Suppressor macrophage (primary cell): ENCODE data around the gene RTRAF.

Experiments
- DNase-seq, 4 experiments: peaks; one replicate each; pipeline ENCODE4 v3.0.0-alpha.2; 2020 to 2022

The RTRAF gene

DNA sequence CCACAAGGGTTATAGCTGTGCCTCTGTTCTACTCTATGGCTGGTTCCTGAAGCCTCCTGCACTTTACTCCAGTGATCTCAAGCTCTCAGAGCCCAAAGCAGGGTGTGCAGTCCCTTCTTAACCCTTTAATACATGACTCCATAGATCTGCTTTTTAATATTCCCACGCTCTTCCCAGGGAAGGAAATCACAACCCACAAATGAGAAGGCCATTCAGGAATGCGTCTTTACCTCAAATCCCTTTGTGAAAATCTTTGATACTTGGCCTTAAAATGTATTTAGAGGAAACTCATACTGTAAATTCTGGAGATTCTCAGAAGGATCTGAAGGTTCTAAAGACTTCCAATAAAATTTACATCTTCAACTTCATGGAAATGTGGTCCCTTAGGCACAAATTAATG, 62.5 kb downstream of the RTRAF start:
- no peak for DNase-seq

DNA sequence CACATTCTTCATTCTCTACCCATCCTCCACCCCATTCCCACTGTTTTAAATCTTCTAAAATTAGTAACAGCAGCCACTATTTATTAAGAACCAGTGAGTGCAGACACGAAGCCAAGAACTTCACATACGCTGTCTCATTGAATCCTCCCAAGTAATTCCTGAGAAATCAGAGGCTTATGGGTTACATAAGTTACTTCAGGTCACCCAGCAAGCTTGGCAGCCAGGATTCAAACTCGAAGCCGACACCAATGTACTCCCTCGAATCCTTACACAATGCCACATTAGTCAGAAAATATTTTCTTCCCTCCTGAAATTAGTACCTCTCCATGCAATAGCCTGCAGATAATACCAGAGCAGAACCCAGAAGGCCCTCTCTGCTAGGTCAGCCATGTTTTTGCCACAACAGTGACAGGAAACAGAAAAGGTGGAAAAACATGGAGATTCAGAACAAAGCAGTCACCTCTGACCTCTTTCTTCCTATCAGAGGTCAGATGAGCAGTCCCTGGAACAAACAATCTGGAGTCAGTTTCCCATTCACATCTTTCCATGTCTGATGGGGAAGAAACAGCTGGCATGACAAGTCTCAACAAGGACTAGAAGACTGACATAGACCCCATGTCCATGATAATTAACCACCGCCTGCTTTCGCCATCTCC, 63.1 kb downstream of the RTRAF start:
- no peak for DNase-seq

DNA sequence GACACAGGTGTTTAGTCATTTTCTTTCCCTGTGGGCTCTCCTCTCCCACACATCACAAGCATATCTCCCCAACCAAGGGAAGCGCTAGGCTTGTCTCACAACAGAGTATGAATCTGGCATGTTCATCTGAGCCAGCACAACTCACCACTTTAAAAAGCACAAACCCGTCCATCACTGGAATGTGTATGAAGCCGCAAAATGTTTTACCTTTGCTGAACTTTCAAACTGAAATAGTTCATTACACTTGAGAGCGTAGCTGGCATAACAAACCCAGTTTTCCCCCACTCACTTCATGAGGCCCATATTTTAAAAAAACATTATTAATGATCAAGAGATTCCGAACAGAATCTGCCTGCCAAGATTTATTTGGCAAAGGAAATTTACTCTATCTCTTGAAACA, 63.7 kb downstream of the RTRAF start:
- DNase-seq, result no peak

DNA sequence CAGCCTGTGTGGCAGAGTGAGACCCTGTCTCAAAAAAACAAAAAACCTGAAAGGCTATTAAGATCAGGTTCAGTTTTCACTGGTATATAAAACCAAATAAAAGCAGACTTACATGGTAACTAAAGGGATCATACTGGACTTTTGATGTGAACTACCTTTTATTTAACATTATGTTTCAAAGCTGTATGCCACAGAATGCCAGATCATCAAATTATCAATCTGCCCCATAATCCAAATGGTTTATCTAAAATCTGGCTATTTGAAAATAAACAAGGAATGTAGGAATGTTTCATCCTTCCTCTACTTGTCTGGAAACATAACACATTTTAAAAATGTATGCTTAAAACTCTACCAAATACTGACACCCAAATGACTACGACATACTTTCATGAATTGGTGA, 65.3 kb downstream of the RTRAF start:
- no peak for DNase-seq

DNA sequence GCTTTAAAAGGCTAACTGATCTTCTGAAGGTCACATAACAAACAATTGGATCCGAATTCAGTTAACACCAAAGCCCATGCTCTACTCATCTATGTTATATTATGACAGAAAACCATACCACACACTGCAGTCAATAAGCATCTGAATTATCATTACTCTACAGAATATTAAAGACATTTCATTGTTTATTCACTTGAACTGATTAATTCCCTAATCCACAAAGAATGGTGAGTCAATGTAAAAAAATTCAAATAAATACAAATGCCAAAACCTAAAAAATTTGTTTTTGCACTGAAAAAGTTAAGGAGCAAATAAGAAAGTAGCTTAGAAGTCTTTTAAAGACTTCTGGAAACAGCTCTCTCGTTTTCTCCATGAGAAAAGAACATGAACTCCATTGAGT, 65.8 kb downstream of the RTRAF start:
- DNase-seq, result no peak

GRCh38 chr14:52058341-52058740, 69.0 kb downstream of the RTRAF start:
- no peak for DNase-seq

DNA sequence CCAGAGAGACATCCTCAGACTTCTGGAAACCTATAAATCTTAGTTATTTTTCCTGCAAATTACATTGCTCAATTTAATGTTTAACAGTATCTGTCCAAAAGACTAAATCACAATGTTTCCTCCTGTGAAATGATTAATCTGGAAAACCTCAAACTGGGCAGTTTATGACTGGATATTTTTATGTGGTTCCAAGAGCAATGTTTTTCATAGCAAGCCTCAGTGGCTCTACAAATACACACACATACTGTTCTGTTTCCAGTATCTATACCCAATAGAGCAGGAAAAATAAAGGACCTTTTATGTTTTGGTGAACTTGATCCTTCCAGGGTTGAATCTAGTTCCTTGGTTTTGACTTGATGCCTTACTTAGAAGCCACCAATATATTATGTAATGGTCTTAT, 70.3 kb downstream of the RTRAF start:
- no peak for DNase-seq

GRCh38 chr14:52060080-52060479, 70.7 kb downstream of the RTRAF start:
- DNase-seq, result no peak
